GM21528 (cell line): ENCODE data around the gene PNP.
"Not testable (repeated sequence)": the region's sequence is repeated elsewhere in the genome, so short reads cannot be mapped to it uniquely, and the experiment has no call there.

Experiments used
- ATAC-seq: cut with Tn5 transposase; IDR thresholded peaks from one replicate; pipeline ENCODE4 v1.9.1; 2021; ENCODE audit warnings: mild to moderate bottlenecking, moderate library complexity; ENCODE audit not compliant: unreplicated experiment, low FRiP score

The PNP gene

GRCh38 chr14:20469242-20469889 is at the start of gene PNP:
TSS of gene PNP (plus strand) at chr14:20469406. CDS start at chr14:20469525, 119 bp downstream.
- ATAC-seq: peak; percentile 92

GRCh38 chr14:20419419-20419818 is 49.8 kb upstream of the PNP start:
- ATAC-seq: no peak

- ATAC-seq: no peak
Observed at GRCh38 chr14:20421267-20421666, 47.9 kb upstream of the PNP start.

GRCh38 chr14:20422886-20423285 is 46.3 kb upstream of the PNP start:
- ATAC-seq: no peak

GRCh38 chr14:20424851-20425250 is 44.4 kb upstream of the PNP start:
- ATAC-seq: no peak

GRCh38 chr14:20427231-20428009 is 41.8 kb upstream of the PNP start:
- ATAC-seq: peak; percentile 77

GRCh38 chr14:20428010-20428365 is 41.2 kb upstream of the PNP start:
- peak; percentile 30 for ATAC-seq

- ATAC-seq: no peak
Observed at GRCh38 chr14:20428802-20429201, 40.4 kb upstream of the PNP start.

GRCh38 chr14:20429801-20430669 is 39.2 kb upstream of the PNP start:
- no peak for ATAC-seq

- no peak for ATAC-seq
Observed at GRCh38 chr14:20434701-20435581, 34.3 kb upstream of the PNP start.

GRCh38 chr14:20435582-20436362 is 33.4 kb upstream of the PNP start, which contains the start of gene KLHL33:
TSS of gene KLHL33 (minus strand) at chr14:20436166. CDS start at chr14:20435811, 355 bp downstream.
- no peak for ATAC-seq

GRCh38 chr14:20436363-20436755 is 32.8 kb upstream of the PNP start:
- ATAC-seq: no peak

- no peak for ATAC-seq
Observed at GRCh38 chr14:20438664-20439063, 30.5 kb upstream of the PNP start.

GRCh38 chr14:20440465-20440864 is 28.7 kb upstream of the PNP start:
- no peak for ATAC-seq

- ATAC-seq: peak; percentile 67
Observed at GRCh38 chr14:20440882-20441281, 28.3 kb upstream of the PNP start.

- no peak for ATAC-seq
Observed at GRCh38 chr14:20441461-20441860, 27.7 kb upstream of the PNP start.

GRCh38 chr14:20443650-20444049 is 25.6 kb upstream of the PNP start:
- ATAC-seq: not testable (repeated sequence)

GRCh38 chr14:20446889-20447288 is 22.3 kb upstream of the PNP start:
- ATAC-seq: no peak

- not testable (repeated sequence) for ATAC-seq
Observed at GRCh38 chr14:20452831-20453230, 16.4 kb upstream of the PNP start.
